Vagina (tissue), 2 donors: Measurements from ENCODE around the gene MYRF.

Experiments
- POLR2A ChIP-seq, 2 donors: fragments of 450-650 bp; IDR thresholded peaks; one replicate each; pipeline ENCODE4 v1.6.1; 2017; ENCODE audit warnings: antibody characterized with exemption in 2 of 2, mild to moderate bottlenecking in 2 of 2, moderate library complexity in 2 of 2
- POLR2AphosphoS5 ChIP-seq, 2 donors: sonication (generic); formaldehyde crosslinking; IDR thresholded peaks; one replicate each; pipeline ENCODE4 v1.9.0; 2017; ENCODE audit warnings: antibody characterized with exemption in 2 of 2, mild to moderate bottlenecking in 2 of 2, low read depth in 1 of 2; ENCODE audit not compliant: insufficient read depth in 1 of 2
- TF ChIP-seq, protein P1 (sequence below), 3 experiments: fragments of 450-650 bp in 2 of 3; fragments of 200-600 bp in 1 of 3; sonication (generic) in 1 of 3; IDR thresholded peaks; one replicate each; pipeline ENCODE4 v1.5.1; 2017 to 2019; ENCODE audit warnings: antibody characterized with exemption in 3 of 3, mild to moderate bottlenecking in 2 of 3, moderate library complexity in 2 of 3

GRCh38 chr11:61753672-61754071 lies 1.2 kb downstream of the MYRF start:
- TF ChIP-seq POLR2A (IDR thresholded peaks at IDR 0.05), result no peak
- TF ChIP-seq, protein P1, sequence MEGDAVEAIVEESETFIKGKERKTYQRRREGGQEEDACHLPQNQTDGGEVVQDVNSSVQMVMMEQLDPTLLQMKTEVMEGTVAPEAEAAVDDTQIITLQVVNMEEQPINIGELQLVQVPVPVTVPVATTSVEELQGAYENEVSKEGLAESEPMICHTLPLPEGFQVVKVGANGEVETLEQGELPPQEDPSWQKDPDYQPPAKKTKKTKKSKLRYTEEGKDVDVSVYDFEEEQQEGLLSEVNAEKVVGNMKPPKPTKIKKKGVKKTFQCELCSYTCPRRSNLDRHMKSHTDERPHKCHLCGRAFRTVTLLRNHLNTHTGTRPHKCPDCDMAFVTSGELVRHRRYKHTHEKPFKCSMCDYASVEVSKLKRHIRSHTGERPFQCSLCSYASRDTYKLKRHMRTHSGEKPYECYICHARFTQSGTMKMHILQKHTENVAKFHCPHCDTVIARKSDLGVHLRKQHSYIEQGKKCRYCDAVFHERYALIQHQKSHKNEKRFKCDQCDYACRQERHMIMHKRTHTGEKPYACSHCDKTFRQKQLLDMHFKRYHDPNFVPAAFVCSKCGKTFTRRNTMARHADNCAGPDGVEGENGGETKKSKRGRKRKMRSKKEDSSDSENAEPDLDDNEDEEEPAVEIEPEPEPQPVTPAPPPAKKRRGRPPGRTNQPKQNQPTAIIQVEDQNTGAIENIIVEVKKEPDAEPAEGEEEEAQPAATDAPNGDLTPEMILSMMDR (IDR thresholded peaks at IDR 0.05), result no peak
- TF ChIP-seq POLR2AphosphoS5 (IDR thresholded peaks at IDR 0.05; ENCODE audit: insufficient read depth in 1 of 2, low read depth in 1 of 2), result no peak
